ENCODE data around the gene TNFRSF13B. TPM values are rescaled to one million over a fixed set of nuclear protein-coding genes. Genes with fewer than 3 reads are reported as not detected.

TNFRSF13B gene
- not detected in 2 replicates for total RNA-seq
- long read RNA-seq = 0 reads

- no peaks in the 10 kb centered on the region for H3K9me3 Mint-ChIP-seq (ENCODE audit: unreplicated experiment)
- no peak within 1 kb of the TSS for H3K27ac Mint-ChIP-seq (ENCODE audit: unreplicated experiment)
- no peak for TF ChIP-seq CTCF (IDR thresholded peaks at IDR 0.05)
- H3K36me3 Mint-ChIP-seq (ENCODE audit: unreplicated experiment) = no peaks in the 10 kb centered on the region
- H3K4me1 Mint-ChIP-seq (ENCODE audit: unreplicated experiment) = peaks cover under 1% of the 10 kb centered on the region
- H3K27me3 Mint-ChIP-seq (ENCODE audit: unreplicated experiment) = peaks cover 32% of the 10 kb centered on the region
- no peak within 1 kb of the TSS for H3K4me3 Mint-ChIP-seq (ENCODE audit: unreplicated experiment)
- DNase-seq (ENCODE audit: extremely low spot score, unreplicated experiment) = peak; percentile 75
Observed at GRCh38 chr17:16971458-16972338, at the start of gene TNFRSF13B. TSS of gene TNFRSF13B (minus strand) at chr17:16972118. CDS start at chr17:16972075, 43 bp downstream.

- H3K4me3 Mint-ChIP-seq (ENCODE audit: unreplicated experiment) = no peak overlapping the region
- no peak for TF ChIP-seq CTCF (IDR thresholded peaks at IDR 0.05)
- H3K4me1 Mint-ChIP-seq (ENCODE audit: unreplicated experiment) = peaks cover 34% of the 10 kb centered on the region
- H3K27me3 Mint-ChIP-seq (ENCODE audit: unreplicated experiment) = no peaks in the 10 kb centered on the region
- H3K36me3 Mint-ChIP-seq (ENCODE audit: unreplicated experiment) = no peaks in the 10 kb centered on the region
- no peaks in the 10 kb centered on the region for H3K9me3 Mint-ChIP-seq (ENCODE audit: unreplicated experiment)
- H3K27ac Mint-ChIP-seq (ENCODE audit: unreplicated experiment) = peak overlapping the region; percentile 79
- DNase-seq (ENCODE audit: extremely low spot score, unreplicated experiment) = no peak
Observed at GRCh38 chr17:17021194-17021863, 49.4 kb upstream of the TNFRSF13B start.

- Mint-ChIP-seq H3K27ac (ENCODE audit: unreplicated experiment) (peak overlapping the region; percentile 34), H3K4me3 (ENCODE audit: unreplicated experiment) (no peak overlapping the region), H3K36me3 (ENCODE audit: unreplicated experiment) (no peaks in the 10 kb centered on the region), H3K4me1 (ENCODE audit: unreplicated experiment) (peaks cover 33% of the 10 kb centered on the region), H3K27me3 (ENCODE audit: unreplicated experiment) (no peaks in the 10 kb centered on the region), H3K9me3 (ENCODE audit: unreplicated experiment) (no peaks in the 10 kb centered on the region)
- DNase-seq (ENCODE audit: extremely low spot score, unreplicated experiment) = no peak
- TF ChIP-seq CTCF (IDR thresholded peaks at IDR 0.05) = no peak
Observed at GRCh38 chr17:17020821-17021193, 48.9 kb upstream of the TNFRSF13B start.

- peak overlapping the region; percentile 23 for H3K27ac Mint-ChIP-seq (ENCODE audit: unreplicated experiment)
- no peak for TF ChIP-seq CTCF (IDR thresholded peaks at IDR 0.05)
Observed at GRCh38 chr17:17019891-17020456, 48.1 kb upstream of the TNFRSF13B start.

GRCh38 chr17:17019430-17019762 is 47.5 kb upstream of the TNFRSF13B start:
- no peak overlapping the region for H3K27ac Mint-ChIP-seq (ENCODE audit: unreplicated experiment)
- no peaks in the 10 kb centered on the region for H3K9me3 Mint-ChIP-seq (ENCODE audit: unreplicated experiment)
- TF ChIP-seq CTCF (IDR thresholded peaks at IDR 0.05) = no peak
- H3K36me3 Mint-ChIP-seq (ENCODE audit: unreplicated experiment) = no peaks in the 10 kb centered on the region
- H3K4me3 Mint-ChIP-seq (ENCODE audit: unreplicated experiment) = no peak overlapping the region
- peaks cover 5% of the 10 kb centered on the region for H3K27me3 Mint-ChIP-seq (ENCODE audit: unreplicated experiment)
- peaks cover 31% of the 10 kb centered on the region for H3K4me1 Mint-ChIP-seq (ENCODE audit: unreplicated experiment)
- no peak for DNase-seq (ENCODE audit: extremely low spot score, unreplicated experiment)

More at GRCh38 chr17:17019891-17020456, 48.1 kb upstream of the TNFRSF13B start:
- H3K4me1 Mint-ChIP-seq (ENCODE audit: unreplicated experiment) = peaks cover 31% of the 10 kb centered on the region
- peaks cover 2% of the 10 kb centered on the region for H3K27me3 Mint-ChIP-seq (ENCODE audit: unreplicated experiment)
- no peak overlapping the region for H3K4me3 Mint-ChIP-seq (ENCODE audit: unreplicated experiment)
- DNase-seq (ENCODE audit: extremely low spot score, unreplicated experiment) = no peak
- no peaks in the 10 kb centered on the region for H3K9me3 Mint-ChIP-seq (ENCODE audit: unreplicated experiment)
- H3K36me3 Mint-ChIP-seq (ENCODE audit: unreplicated experiment) = no peaks in the 10 kb centered on the region
